GM12891 (cell line): ENCODE results near the gene PSMD3.
"Not testable (repeated sequence)": the region's sequence is repeated elsewhere in the genome, so short reads cannot be mapped to it uniquely, and the experiment has no call there.

Experiments
- POLR2A ChIP-seq: IDR thresholded peaks from 2 replicates; pipeline ENCODE4 v1.6.1; 2011; ENCODE audit warnings: low read depth, low read length, control low read depth
- POLR2AphosphoS5 ChIP-seq: IDR thresholded peaks from 2 replicates; pipeline ENCODE4 v1.6.1; 2011; ENCODE audit warnings: low read depth, low read length, control low read depth
- POU2F2 ChIP-seq: IDR thresholded peaks from 2 replicates; pipeline ENCODE4 v1.6.1; 2011; ENCODE audit warnings: low read depth, mild to moderate bottlenecking, control low read depth, low read length, moderate library complexity

DNA sequence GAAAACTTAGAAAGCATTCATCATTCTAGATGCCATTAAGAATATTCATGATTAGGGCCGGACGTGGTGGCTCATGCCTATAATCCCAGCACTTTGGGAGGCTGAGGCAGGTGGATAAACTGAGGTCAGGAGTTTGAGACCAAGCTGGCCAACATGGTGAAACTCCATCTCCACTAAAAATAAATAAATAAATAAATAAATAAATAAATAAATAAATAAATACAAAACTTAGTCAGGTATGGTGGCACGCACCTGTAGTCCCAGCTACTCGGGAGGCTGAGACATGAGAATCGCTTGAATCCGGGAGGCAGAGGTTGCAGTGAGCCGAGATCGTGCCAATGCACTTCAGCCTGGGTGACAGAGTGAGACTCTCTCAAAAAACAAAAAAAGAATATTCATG is 20.7 kb downstream of the PSMD3 start:
- TF ChIP-seq POLR2AphosphoS5, POLR2A, POU2F2: not testable (repeated sequence)
